ENCODE results near the gene BCAS4.
"Not testable (repeated sequence)": the region's sequence is repeated elsewhere in the genome, so short reads cannot be mapped to it uniquely, and the experiment has no call there.

BCAS4 gene

GRCh38 chr20:50879649-50880550 is 85.0 kb downstream of the BCAS4 start:
- Histone ChIP-seq H3K36me3 (ENCODE audit: insufficient read depth, low read length) (peaks cover 48% of the 10 kb centered on the region), H3K9me3 (ENCODE audit: low read length) (peaks cover 6% of the 10 kb centered on the region; the same call in 1 of the 2 replicates), H3K4me2 (ENCODE audit: low read length) (no peak overlapping the region), H3K9ac (ENCODE audit: low read length) (no peak overlapping the region), H4K20me1 (ENCODE audit: insufficient read depth, low read length) (no peaks in the 10 kb centered on the region), H3K79me2 (ENCODE audit: insufficient read depth, low read length) (no peaks in the 10 kb centered on the region), H3K27ac (ENCODE audit: low read depth, low read length, poor library complexity, severe bottlenecking) (no peak overlapping the region), H3K27me3 (ENCODE audit: insufficient read depth, low read length) (no peaks in the 10 kb centered on the region), H3K4me1 (ENCODE audit: insufficient read depth, low read length, severe bottlenecking) (no peaks in the 10 kb centered on the region), H3K9me2 (ENCODE audit: low read depth, low read length) (no peaks in the 10 kb centered on the region), H2AFZ (ENCODE audit: low read length) (no peak overlapping the region), H3F3A (ENCODE audit: insufficient read depth, low read length) (no peaks in the 10 kb centered on the region), H3K4me3 (ENCODE audit: low read depth, low read length, poor library complexity, severe bottlenecking) (no peak overlapping the region)
- TF ChIP-seq, protein P1, sequence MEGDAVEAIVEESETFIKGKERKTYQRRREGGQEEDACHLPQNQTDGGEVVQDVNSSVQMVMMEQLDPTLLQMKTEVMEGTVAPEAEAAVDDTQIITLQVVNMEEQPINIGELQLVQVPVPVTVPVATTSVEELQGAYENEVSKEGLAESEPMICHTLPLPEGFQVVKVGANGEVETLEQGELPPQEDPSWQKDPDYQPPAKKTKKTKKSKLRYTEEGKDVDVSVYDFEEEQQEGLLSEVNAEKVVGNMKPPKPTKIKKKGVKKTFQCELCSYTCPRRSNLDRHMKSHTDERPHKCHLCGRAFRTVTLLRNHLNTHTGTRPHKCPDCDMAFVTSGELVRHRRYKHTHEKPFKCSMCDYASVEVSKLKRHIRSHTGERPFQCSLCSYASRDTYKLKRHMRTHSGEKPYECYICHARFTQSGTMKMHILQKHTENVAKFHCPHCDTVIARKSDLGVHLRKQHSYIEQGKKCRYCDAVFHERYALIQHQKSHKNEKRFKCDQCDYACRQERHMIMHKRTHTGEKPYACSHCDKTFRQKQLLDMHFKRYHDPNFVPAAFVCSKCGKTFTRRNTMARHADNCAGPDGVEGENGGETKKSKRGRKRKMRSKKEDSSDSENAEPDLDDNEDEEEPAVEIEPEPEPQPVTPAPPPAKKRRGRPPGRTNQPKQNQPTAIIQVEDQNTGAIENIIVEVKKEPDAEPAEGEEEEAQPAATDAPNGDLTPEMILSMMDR (IDR thresholded peaks at IDR 0.05; ENCODE audit: low read length), result no peak
- TF ChIP-seq EZH2 (IDR thresholded peaks at IDR 0.05; ENCODE audit: borderline replicate concordance, low read length), result no peak

DNA sequence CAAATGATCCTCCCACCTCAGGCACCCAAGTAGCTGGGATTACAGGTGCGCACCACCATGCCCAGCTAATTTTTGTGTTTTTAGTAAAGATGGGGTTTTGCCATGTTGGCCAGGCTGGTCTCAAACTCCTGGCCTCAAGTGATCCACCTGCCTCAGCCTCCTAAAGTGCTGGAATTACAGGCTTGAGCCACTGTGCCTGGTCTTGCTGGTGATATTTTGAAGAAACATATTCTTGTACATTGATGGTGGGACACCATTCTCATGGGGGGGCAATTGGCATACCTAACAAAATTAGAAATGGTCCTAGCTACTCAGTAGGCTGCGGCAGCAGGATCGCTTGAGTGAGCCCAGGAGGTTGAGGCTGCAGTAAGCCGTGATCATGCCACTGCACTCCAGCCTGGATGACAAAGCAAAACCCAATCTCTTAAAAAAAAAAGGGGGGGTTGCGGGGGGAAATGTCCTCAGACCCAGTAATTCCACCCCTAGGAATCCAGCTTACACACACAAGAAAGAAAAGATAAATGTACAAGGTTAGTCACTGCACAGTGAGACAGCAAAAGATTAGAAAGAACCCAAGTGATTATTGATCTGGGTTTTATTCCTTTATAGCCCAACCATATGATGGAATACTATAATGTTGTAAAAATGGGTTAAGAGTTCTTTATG is 87.0 kb downstream of the BCAS4 start:
- H3K4me1 ChIP-seq (ENCODE audit: insufficient read depth, low read length, severe bottlenecking); H3F3A ChIP-seq (ENCODE audit: insufficient read depth, low read length); H4K20me1 ChIP-seq (ENCODE audit: insufficient read depth, low read length); H3K4me2 ChIP-seq (ENCODE audit: low read length); H3K27ac ChIP-seq (ENCODE audit: low read depth, low read length, poor library complexity, severe bottlenecking); H3K9ac ChIP-seq (ENCODE audit: low read length); H3K27me3 ChIP-seq (ENCODE audit: insufficient read depth, low read length); H3K4me3 ChIP-seq (ENCODE audit: low read depth, low read length, poor library complexity, severe bottlenecking); H3K9me2 ChIP-seq (ENCODE audit: low read depth, low read length); H3K9me3 ChIP-seq (ENCODE audit: low read length); H3K79me2 ChIP-seq (ENCODE audit: insufficient read depth, low read length); H2AFZ ChIP-seq (ENCODE audit: low read length): not testable (repeated sequence)
- H3K36me3 ChIP-seq (ENCODE audit: insufficient read depth, low read length), result peaks cover 42% of the 10 kb centered on the region

DNA sequence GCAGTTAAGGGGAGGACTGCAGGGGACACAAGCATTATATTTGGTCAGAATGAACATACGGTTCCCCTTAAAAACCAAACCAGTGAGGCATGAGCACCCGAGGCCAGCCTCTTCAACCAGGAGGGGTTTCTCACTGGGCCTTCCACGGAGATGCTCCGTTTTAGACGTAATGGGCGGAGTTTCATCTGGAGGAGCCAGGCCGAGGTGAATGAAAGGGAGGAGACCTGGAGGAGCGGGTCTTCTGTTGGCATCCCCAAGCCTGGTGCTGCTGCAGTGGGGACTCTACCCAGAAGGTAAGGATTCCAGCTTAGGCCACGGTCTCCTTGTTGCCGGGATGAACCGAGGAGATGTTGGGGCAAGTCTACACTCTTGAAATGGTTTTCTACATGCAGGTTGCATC is 89.0 kb downstream of the BCAS4 start:
- H3K27me3 ChIP-seq (ENCODE audit: insufficient read depth, low read length), result no peaks in the 10 kb centered on the region
- no peak overlapping the region for H3K27ac ChIP-seq (ENCODE audit: low read depth, low read length, poor library complexity, severe bottlenecking)
- no peaks in the 10 kb centered on the region for H3K79me2 ChIP-seq (ENCODE audit: insufficient read depth, low read length)
- no peaks in the 10 kb centered on the region for H3K9me2 ChIP-seq (ENCODE audit: low read depth, low read length)
- H3K36me3 ChIP-seq (ENCODE audit: insufficient read depth, low read length), result peaks cover 38% of the 10 kb centered on the region
- H3K9me3 ChIP-seq (ENCODE audit: low read length), result peaks cover 6% of the 10 kb centered on the region; the same call in 1 of the 2 replicates
- H3F3A ChIP-seq (ENCODE audit: insufficient read depth, low read length), result no peaks in the 10 kb centered on the region
- H3K4me1 ChIP-seq (ENCODE audit: insufficient read depth, low read length, severe bottlenecking), result no peaks in the 10 kb centered on the region
- no peak for TF ChIP-seq EZH2 (IDR thresholded peaks at IDR 0.05; ENCODE audit: borderline replicate concordance, low read length)
- TF ChIP-seq, protein P1 (IDR thresholded peaks at IDR 0.05; ENCODE audit: low read length), result no peak
- no peaks in the 10 kb centered on the region for H4K20me1 ChIP-seq (ENCODE audit: insufficient read depth, low read length)
- no peak overlapping the region for H3K4me3 ChIP-seq (ENCODE audit: low read depth, low read length, poor library complexity, severe bottlenecking)
- H2AFZ ChIP-seq (ENCODE audit: low read length), result no peak overlapping the region
- H3K4me2 ChIP-seq (ENCODE audit: low read length), result no peak overlapping the region
- no peak overlapping the region for H3K9ac ChIP-seq (ENCODE audit: low read length)
